IMR-90 (cell line): ENCODE data around the gene CRTAC1. TPM values are rescaled to one million over a fixed set of nuclear protein-coding genes. Genes with fewer than 3 reads are reported as not detected.

Experiments
- ATAC-seq: fragments of 200-7000 bp; cut with Tn5 transposase; 2 replicates; pipeline ENCODE4 v1.9.1; 2020; ENCODE audit warnings: low read depth, mild to moderate bottlenecking, moderate library complexity
- BruUV-seq: library from RNA; stranded (reverse); fragments of 400-500 nt; replicated peaks from 2 replicates; lab custom pipeline; 2021; lab: Mats Ljungman, UMichigan
- CTCF ChIA-PET: fragments of 300-600 bp; formaldehyde crosslinking; extraction: SDS; loops from one replicate; lab custom pipeline; 2021; ENCODE audit warnings: antibody characterized with exemption; lab: Yijun Ruan, JAX
- POLR2A ChIA-PET: fragments of 300-600 bp; sonication (Branson Sonifier 250); formaldehyde crosslinking; loops from one replicate; lab custom pipeline; 2022; ENCODE audit warnings: antibody characterized with exemption; ENCODE audit not compliant: unreplicated experiment; lab: Charles Lee
- DNase-seq: peaks from one replicate; pipeline ENCODE4 v3.0.0; 2013
- H2AFZ ChIP-seq: replicated peaks from 2 replicates; pipeline ENCODE3; 2013; ENCODE audit warnings: low read length, mild to moderate bottlenecking; ENCODE audit not compliant: poor library complexity
- H2AK5ac ChIP-seq: 2 replicates; pipeline ENCODE4 v1.6.1; 2013; ENCODE audit warnings: low read depth, low read length, inconsistent platforms
- H2AK9ac ChIP-seq: replicated peaks from 2 replicates; pipeline ENCODE3; 2013; ENCODE audit warnings: mild to moderate bottlenecking, low read depth, low read length, moderate library complexity; ENCODE audit not compliant: poor library complexity
- H2BK120ac ChIP-seq: 2 replicates; pipeline ENCODE4 v1.6.1; 2013; ENCODE audit warnings: low read depth, low read length, inconsistent platforms
- H2BK15ac ChIP-seq: 3 replicates; pipeline ENCODE4 v1.6.1; 2013; ENCODE audit warnings: low read depth, low read length, inconsistent platforms
- H2BK20ac ChIP-seq: 2 replicates; pipeline ENCODE4 v1.6.1; 2013; ENCODE audit warnings: low read depth, mild to moderate bottlenecking, inconsistent platforms, low read length, moderate library complexity
- H2BK5ac ChIP-seq: 2 replicates; pipeline ENCODE4 v1.6.1; 2013; ENCODE audit warnings: mild to moderate bottlenecking, low read depth, low read length, inconsistent platforms; ENCODE audit not compliant: poor library complexity, severe bottlenecking
- H3K14ac ChIP-seq: replicated peaks from 2 replicates; pipeline ENCODE4 v1.6.1; 2013; ENCODE audit warnings: low read depth, low read length, inconsistent platforms
- H3K18ac ChIP-seq: 2 replicates; pipeline ENCODE4 v1.6.1; 2013; ENCODE audit warnings: low read depth, low read length, control low read depth
- H3K23ac ChIP-seq: 2 replicates; pipeline ENCODE4 v1.6.1; 2013; ENCODE audit warnings: low read depth, low read length, inconsistent platforms
- H3K27ac ChIP-seq: 2 replicates; pipeline ENCODE4 v1.5.1; 2013; ENCODE audit warnings: mild to moderate bottlenecking, control low read depth, low read length; ENCODE audit not compliant: insufficient read depth
- H3K27me3 ChIP-seq: 2 replicates; pipeline ENCODE4 v1.6.1; 2013; ENCODE audit warnings: low read length; ENCODE audit not compliant: control insufficient read depth, insufficient read depth
- H3K36me3 ChIP-seq: 2 replicates; pipeline ENCODE4 v1.6.1; 2013; ENCODE audit warnings: low read length, mixed read lengths; ENCODE audit not compliant: control insufficient read depth, insufficient read depth
- H3K4ac ChIP-seq: 2 replicates; pipeline ENCODE4 v1.6.1; 2013; ENCODE audit warnings: low read depth, low read length, inconsistent platforms
- H3K4me1 ChIP-seq: 2 replicates; pipeline ENCODE4 v1.6.1; 2013; ENCODE audit warnings: low read length, mixed read lengths; ENCODE audit not compliant: control insufficient read depth, insufficient read depth
- H3K4me2 ChIP-seq: 2 replicates; pipeline ENCODE4 v1.6.1; 2013; ENCODE audit warnings: low read depth, mild to moderate bottlenecking, control low read depth, low read length, moderate library complexity
- H3K4me3 ChIP-seq: 2 replicates; pipeline ENCODE4 v1.5.1; 2013; ENCODE audit warnings: low read depth, mild to moderate bottlenecking, control low read depth, low read length, moderate library complexity; ENCODE audit not compliant: insufficient read depth
- H3K56ac ChIP-seq: 2 replicates; pipeline ENCODE4 v1.6.1; 2013; ENCODE audit warnings: low read length, inconsistent platforms; ENCODE audit not compliant: insufficient read depth; ENCODE audit errors: extremely low read depth
- H3K79me1 ChIP-seq, 2 experiments: 2 replicates each; pipeline ENCODE4 v1.6.1; 2013; ENCODE audit warnings: low read length in 2 of 2, inconsistent platforms in 1 of 2, low read depth in 1 of 2
- H3K9ac ChIP-seq: 2 replicates; pipeline ENCODE4 v1.6.1; 2013; ENCODE audit warnings: low read depth, low read length, control low read depth
- H3K9me1 ChIP-seq: 2 replicates; pipeline ENCODE4 v1.6.1; 2013; ENCODE audit warnings: low read length, inconsistent platforms; ENCODE audit not compliant: insufficient read depth
- H3K9me3 ChIP-seq: 2 replicates; pipeline ENCODE4 v1.6.1; 2013; ENCODE audit warnings: low read length; ENCODE audit not compliant: control insufficient read depth, insufficient read depth
- H4K20me1 ChIP-seq: 2 replicates; pipeline ENCODE4 v1.6.1; 2013; ENCODE audit warnings: low read length, inconsistent platforms; ENCODE audit not compliant: insufficient read depth
- H4K5ac ChIP-seq: 2 replicates; pipeline ENCODE4 v1.6.1; 2013; ENCODE audit warnings: mild to moderate bottlenecking, low read depth, low read length, control low read depth
- H4K8ac ChIP-seq, 2 experiments: 2 replicates each; pipeline ENCODE4 v1.6.1; 2013; ENCODE audit warnings: low read depth in 2 of 2, low read length in 2 of 2, control low read depth in 1 of 2, inconsistent platforms in 1 of 2
- H4K91ac ChIP-seq: 2 replicates; pipeline ENCODE4 v1.6.1; 2013; ENCODE audit warnings: low read depth, low read length, inconsistent platforms; ENCODE audit not compliant: insufficient read depth
- BHLHE40 ChIP-seq: fragments of 150-350 bp; IDR thresholded peaks from 2 replicates; pipeline ENCODE4 v1.6.1; 2016; ENCODE audit warnings: mild to moderate bottlenecking, low read depth, low read length
- CEBPB ChIP-seq: IDR thresholded peaks from 2 replicates; pipeline ENCODE4 v1.6.1; 2012; ENCODE audit warnings: low read depth, low read length, improper control_type of control experiment
- NFE2L2 ChIP-seq: fragments of 150-350 bp; IDR thresholded peaks from 2 replicates; pipeline ENCODE4 v1.6.1; 2016; ENCODE audit warnings: low read depth, mild to moderate bottlenecking, low read length
- POLR2A ChIP-seq: IDR thresholded peaks from 2 replicates; pipeline ENCODE4 v1.6.1; 2012; ENCODE audit warnings: mild to moderate bottlenecking, low read depth, low read length
- SMC3 ChIP-seq: fragments of 150-350 bp; IDR thresholded peaks from 2 replicates; pipeline ENCODE4 v1.6.1; 2016; ENCODE audit warnings: low read depth, mild to moderate bottlenecking, antibody characterized with exemption, low read length, moderate library complexity
- WGBS, 2 experiments: methylation state at CpG; one replicate each; pipeline versions ENCODE4 v1.1.5 to v1.1.7; 2013; ENCODE audit warnings: missing lambda C conversion rate in 2 of 2; ENCODE audit not compliant: insufficient read length in 1 of 2; ENCODE audit errors: extremely low coverage in 2 of 2; 5-methylcytosine and 5-hydroxymethylcytosine counted together
- dilution Hi-C: fragments of 300-500 bp; cut with HindIII; formaldehyde crosslinking; loops from one replicate; pipeline ENCODE4 v1.14.3; 2018; ENCODE audit warnings: low sequenced_read_pairs; ENCODE audit not compliant: unreplicated experiment
- in situ Hi-C: fragments of 300-500 bp; cut with MboI; formaldehyde crosslinking; loops from 3 replicates; pipeline ENCODE4 v1.14.3; 2019; ENCODE audit warnings: low sequenced_read_pairs, inconsistent platforms, mixed read lengths
- intact Hi-C: fragments of 100-400 bp; cut with micrococcal nuclease; formaldehyde crosslinking; loops from 2 replicates; pipeline ENCODE4 v1.10.0; 2022
- polyA plus RNA-seq, 3 experiments: library from polyadenylated mRNA; depleted of rRNA; stranded (reverse); fragments of >200 nt; gene quantifications; 2 replicates each; pipeline ENCODE4 v1.2.3, GENCODE V29; 2012; ENCODE audit warnings: low replicate concordance in 1 of 3
- total RNA-seq: library from RNA; depleted of rRNA; stranded (reverse); fragments of >200 nt; gene quantifications from 2 replicates; pipeline ENCODE4 v1.2.3, GENCODE V29; 2012
- TF ChIP-seq, protein P1 (sequence below): fragments of 150-350 bp; IDR thresholded peaks from 2 replicates; pipeline ENCODE4 v1.6.1; 2016; ENCODE audit warnings: low read depth, mild to moderate bottlenecking, low read length, moderate library complexity, borderline replicate concordance
- TF ChIP-seq, protein P2 (sequence below): conservative IDR thresholded peaks from 2 replicates; pipeline ENCODE4 v1.5.1; 2012; ENCODE audit warnings: mild to moderate bottlenecking, low read depth, low read length, improper control_type of control experiment

The CRTAC1 gene
- total and polyA plus RNA-seq, 2 of the 4 experiments (the other 2 are of a cell fraction): not detected

DNA sequence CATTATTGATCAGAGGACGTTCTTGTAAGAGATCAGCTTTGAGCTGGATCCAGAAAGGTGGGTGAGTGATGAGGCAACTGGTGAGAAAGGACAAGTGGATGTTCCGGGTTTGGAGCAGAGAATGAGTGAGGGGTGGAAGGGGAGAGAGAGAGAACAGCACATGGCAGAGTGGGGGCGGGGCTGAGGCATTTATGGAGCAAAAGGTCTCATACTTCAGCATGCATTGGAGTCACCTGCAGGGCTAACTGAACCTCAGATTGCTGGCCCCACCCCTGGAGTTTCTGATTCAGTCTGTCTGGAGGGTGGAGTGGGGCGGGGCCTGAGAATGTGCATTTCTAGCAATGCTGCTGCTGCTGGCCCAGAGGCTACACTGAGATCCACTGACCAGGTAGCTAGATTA lies 109.6 kb downstream of the CRTAC1 start:
- CTCF ChIA-PET: no interaction called here
- ATAC-seq (no peak), DNase-seq (no peak)
- no peak overlapping the region for H3K14ac ChIP-seq
- intact Hi-C loops: no loop called here
- H3K4ac ChIP-seq: no peak overlapping the region
- H3K4me3 ChIP-seq: no peak overlapping the region
- no peaks in the 10 kb centered on the region for H3K9me3 ChIP-seq
- POLR2A ChIA-PET: no interaction called here
- H3K9ac ChIP-seq: no peak overlapping the region
- H3K56ac ChIP-seq: no peak overlapping the region
- TF ChIP-seq, protein P1, sequence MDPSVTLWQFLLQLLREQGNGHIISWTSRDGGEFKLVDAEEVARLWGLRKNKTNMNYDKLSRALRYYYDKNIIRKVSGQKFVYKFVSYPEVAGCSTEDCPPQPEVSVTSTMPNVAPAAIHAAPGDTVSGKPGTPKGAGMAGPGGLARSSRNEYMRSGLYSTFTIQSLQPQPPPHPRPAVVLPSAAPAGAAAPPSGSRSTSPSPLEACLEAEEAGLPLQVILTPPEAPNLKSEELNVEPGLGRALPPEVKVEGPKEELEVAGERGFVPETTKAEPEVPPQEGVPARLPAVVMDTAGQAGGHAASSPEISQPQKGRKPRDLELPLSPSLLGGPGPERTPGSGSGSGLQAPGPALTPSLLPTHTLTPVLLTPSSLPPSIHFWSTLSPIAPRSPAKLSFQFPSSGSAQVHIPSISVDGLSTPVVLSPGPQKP: no peak
- TF ChIP-seq POLR2A (no peak), SMC3 (no peak), CEBPB (no peak), NFE2L2 (no peak), BHLHE40 (no peak)
- TF ChIP-seq, protein P2, sequence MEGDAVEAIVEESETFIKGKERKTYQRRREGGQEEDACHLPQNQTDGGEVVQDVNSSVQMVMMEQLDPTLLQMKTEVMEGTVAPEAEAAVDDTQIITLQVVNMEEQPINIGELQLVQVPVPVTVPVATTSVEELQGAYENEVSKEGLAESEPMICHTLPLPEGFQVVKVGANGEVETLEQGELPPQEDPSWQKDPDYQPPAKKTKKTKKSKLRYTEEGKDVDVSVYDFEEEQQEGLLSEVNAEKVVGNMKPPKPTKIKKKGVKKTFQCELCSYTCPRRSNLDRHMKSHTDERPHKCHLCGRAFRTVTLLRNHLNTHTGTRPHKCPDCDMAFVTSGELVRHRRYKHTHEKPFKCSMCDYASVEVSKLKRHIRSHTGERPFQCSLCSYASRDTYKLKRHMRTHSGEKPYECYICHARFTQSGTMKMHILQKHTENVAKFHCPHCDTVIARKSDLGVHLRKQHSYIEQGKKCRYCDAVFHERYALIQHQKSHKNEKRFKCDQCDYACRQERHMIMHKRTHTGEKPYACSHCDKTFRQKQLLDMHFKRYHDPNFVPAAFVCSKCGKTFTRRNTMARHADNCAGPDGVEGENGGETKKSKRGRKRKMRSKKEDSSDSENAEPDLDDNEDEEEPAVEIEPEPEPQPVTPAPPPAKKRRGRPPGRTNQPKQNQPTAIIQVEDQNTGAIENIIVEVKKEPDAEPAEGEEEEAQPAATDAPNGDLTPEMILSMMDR: no peak
- no peak overlapping the region for H2BK20ac ChIP-seq
- H3K4me2 ChIP-seq: no peak overlapping the region
- H2AFZ ChIP-seq: no peak overlapping the region
- dilution Hi-C loops: no loop called here
- no peaks in the 10 kb centered on the region for H3K4me1 ChIP-seq
- WGBS, 2 experiments: 0% methylated on average over 1 of the region's 4 CpGs; no CpG with 5 or more reads in 1 of the 2 experiments
- no peaks in the 10 kb centered on the region for H4K20me1 ChIP-seq
- in situ Hi-C loops: no loop called here
- H3K18ac ChIP-seq: no peak overlapping the region
- no TSS peak for BruUV-seq
- H3K9me1 ChIP-seq: no peaks in the 10 kb centered on the region
- no peak overlapping the region for H4K91ac ChIP-seq
- no peak overlapping the region for H4K5ac ChIP-seq
- H2AK5ac ChIP-seq: no peak overlapping the region
- peaks cover 13% of the 10 kb centered on the region; the same call in 1 of the 2 replicates for H3K27me3 ChIP-seq
- H3K27ac ChIP-seq: no peak overlapping the region
- H2BK5ac ChIP-seq: no peak overlapping the region
- H4K8ac ChIP-seq: no peak overlapping the region
- no peaks in the 10 kb centered on the region for H3K79me1 ChIP-seq
- no peak overlapping the region for H2AK9ac ChIP-seq
- H2BK15ac ChIP-seq: no peak overlapping the region
- no peak overlapping the region for H2BK120ac ChIP-seq
- H3K36me3 ChIP-seq: no peaks in the 10 kb centered on the region
- H3K23ac ChIP-seq: no peak overlapping the region
